ENCODE results near the gene EXOSC7.

EXOSC7 gene

GRCh38 chr3:45056608-45057301, 80.7 kb downstream of the EXOSC7 start:
- DNase-seq = no peak

- no peak for DNase-seq
These were observed 81.5 kb downstream of the EXOSC7 start for GRCh38 chr3:45057557-45057956.

GRCh38 chr3:45059132-45059531, 83.1 kb downstream of the EXOSC7 start:
- no peak for DNase-seq

- DNase-seq = no peak
These were observed 84.3 kb downstream of the EXOSC7 start for GRCh38 chr3:45060165-45060892.
